ENCODE results near the gene SPPL2B. TPM values are rescaled to one million over a fixed set of nuclear protein-coding genes. Genes with fewer than 3 reads are reported as not detected.

Gene SPPL2B
- total RNA-seq, 1 experiment from 2014 or later = 76.0 TPM

GRCh38 chr19:2306971-2307370 lies 21.5 kb upstream of the SPPL2B start:
- DNase-seq (ENCODE audit: low read depth, low spot score) (no peak), ATAC-seq (no peak; the same call in 1 of the 2 replicates)
- Histone ChIP-seq H3K4me3 (ENCODE audit: low read depth in 2 of 2, low read length in 2 of 2) (no peak overlapping the region), H3K9me3 (ENCODE audit: control insufficient read depth, insufficient read depth, low read depth, low read length) (no peaks in the 10 kb centered on the region), H3K36me3 (ENCODE audit: control insufficient read depth, insufficient read depth, low read length) (no peaks in the 10 kb centered on the region), H3K27me3 (ENCODE audit: control insufficient read depth, insufficient read depth, low read length) (no peaks in the 10 kb centered on the region), H3K4me1 (ENCODE audit: control insufficient read depth, insufficient read depth, low read length) (peaks cover 2% of the 10 kb centered on the region), H3K27ac (ENCODE audit: low read length) (no peak overlapping the region)
- TF ChIP-seq, protein P1, sequence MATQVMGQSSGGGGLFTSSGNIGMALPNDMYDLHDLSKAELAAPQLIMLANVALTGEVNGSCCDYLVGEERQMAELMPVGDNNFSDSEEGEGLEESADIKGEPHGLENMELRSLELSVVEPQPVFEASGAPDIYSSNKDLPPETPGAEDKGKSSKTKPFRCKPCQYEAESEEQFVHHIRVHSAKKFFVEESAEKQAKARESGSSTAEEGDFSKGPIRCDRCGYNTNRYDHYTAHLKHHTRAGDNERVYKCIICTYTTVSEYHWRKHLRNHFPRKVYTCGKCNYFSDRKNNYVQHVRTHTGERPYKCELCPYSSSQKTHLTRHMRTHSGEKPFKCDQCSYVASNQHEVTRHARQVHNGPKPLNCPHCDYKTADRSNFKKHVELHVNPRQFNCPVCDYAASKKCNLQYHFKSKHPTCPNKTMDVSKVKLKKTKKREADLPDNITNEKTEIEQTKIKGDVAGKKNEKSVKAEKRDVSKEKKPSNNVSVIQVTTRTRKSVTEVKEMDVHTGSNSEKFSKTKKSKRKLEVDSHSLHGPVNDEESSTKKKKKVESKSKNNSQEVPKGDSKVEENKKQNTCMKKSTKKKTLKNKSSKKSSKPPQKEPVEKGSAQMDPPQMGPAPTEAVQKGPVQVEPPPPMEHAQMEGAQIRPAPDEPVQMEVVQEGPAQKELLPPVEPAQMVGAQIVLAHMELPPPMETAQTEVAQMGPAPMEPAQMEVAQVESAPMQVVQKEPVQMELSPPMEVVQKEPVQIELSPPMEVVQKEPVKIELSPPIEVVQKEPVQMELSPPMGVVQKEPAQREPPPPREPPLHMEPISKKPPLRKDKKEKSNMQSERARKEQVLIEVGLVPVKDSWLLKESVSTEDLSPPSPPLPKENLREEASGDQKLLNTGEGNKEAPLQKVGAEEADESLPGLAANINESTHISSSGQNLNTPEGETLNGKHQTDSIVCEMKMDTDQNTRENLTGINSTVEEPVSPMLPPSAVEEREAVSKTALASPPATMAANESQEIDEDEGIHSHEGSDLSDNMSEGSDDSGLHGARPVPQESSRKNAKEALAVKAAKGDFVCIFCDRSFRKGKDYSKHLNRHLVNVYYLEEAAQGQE (IDR thresholded peaks at IDR 0.05; ENCODE audit: insufficient read depth in 1 of 2, low read depth in 2 of 2, low read length in 1 of 2) = no peak
- TF ChIP-seq TCF7L2 (IDR thresholded peaks at IDR 0.05; ENCODE audit: low read depth, low read length) = no peak
- TF ChIP-seq SIN3A (IDR thresholded peaks at IDR 0.05; ENCODE audit: borderline replicate concordance, insufficient read depth, low read depth, low read length) = no peak
- no peak for TF ChIP-seq POLR2AphosphoS5 (IDR thresholded peaks at IDR 0.05; ENCODE audit: low read depth, low read length)
- TF ChIP-seq, protein P2, sequence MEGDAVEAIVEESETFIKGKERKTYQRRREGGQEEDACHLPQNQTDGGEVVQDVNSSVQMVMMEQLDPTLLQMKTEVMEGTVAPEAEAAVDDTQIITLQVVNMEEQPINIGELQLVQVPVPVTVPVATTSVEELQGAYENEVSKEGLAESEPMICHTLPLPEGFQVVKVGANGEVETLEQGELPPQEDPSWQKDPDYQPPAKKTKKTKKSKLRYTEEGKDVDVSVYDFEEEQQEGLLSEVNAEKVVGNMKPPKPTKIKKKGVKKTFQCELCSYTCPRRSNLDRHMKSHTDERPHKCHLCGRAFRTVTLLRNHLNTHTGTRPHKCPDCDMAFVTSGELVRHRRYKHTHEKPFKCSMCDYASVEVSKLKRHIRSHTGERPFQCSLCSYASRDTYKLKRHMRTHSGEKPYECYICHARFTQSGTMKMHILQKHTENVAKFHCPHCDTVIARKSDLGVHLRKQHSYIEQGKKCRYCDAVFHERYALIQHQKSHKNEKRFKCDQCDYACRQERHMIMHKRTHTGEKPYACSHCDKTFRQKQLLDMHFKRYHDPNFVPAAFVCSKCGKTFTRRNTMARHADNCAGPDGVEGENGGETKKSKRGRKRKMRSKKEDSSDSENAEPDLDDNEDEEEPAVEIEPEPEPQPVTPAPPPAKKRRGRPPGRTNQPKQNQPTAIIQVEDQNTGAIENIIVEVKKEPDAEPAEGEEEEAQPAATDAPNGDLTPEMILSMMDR (IDR thresholded peaks at IDR 0.05) = no peak
- intact Hi-C loops (cut with micrococcal nuclease; ENCODE audit: unreplicated experiment) (no loop called here), in situ Hi-C loops (cut with HindIII; ENCODE audit: low pct_unique_long_range_greater_than_20kb, low sequenced_read_pairs) (no loop called here)
- CTCF ChIA-PET = no interaction called here
- no TSS peak for BruUV-seq (replicated peaks)
- POLR2A ChIA-PET = no interaction called here

DNA sequence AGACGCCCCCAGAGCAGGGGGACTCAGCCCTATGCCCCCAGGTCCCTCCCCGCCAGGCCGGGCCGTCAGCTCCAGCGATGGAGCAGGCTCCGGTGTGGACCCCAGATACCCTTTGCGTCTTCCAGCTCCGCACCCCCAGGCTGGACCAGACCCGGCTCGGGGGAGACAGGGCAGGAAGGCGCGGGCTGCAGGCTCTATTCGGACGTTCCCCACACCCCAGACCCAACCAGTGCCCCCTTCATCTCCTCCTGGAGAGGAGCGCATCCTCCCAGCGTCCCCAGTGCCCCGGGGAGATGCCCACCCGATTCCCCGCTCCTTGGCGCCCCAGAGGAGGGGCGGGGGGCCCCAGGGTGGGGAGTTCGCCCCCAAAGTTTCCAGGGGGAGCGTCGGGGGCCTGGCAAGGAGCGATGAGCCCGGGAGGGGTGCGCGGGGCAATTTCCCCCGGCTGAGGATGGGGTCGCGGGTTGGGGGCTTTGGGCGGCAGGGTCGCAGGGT lies 20.9 kb upstream of the SPPL2B start:
- Histone ChIP-seq H3K27ac (ENCODE audit: low read length) (no peak overlapping the region), H3K9me3 (ENCODE audit: control insufficient read depth, insufficient read depth, low read depth, low read length) (no peaks in the 10 kb centered on the region), H3K4me3 (ENCODE audit: low read depth in 2 of 2, low read length in 2 of 2) (no peak overlapping the region), H3K4me1 (ENCODE audit: control insufficient read depth, insufficient read depth, low read length) (peaks cover 2% of the 10 kb centered on the region), H3K27me3 (ENCODE audit: control insufficient read depth, insufficient read depth, low read length) (no peaks in the 10 kb centered on the region), H3K36me3 (ENCODE audit: control insufficient read depth, insufficient read depth, low read length) (no peaks in the 10 kb centered on the region)
- CTCF ChIA-PET = no interaction called here
- intact Hi-C loops (cut with micrococcal nuclease; ENCODE audit: unreplicated experiment) = no loop called here
- POLR2A ChIA-PET = no interaction called here
- no peak for TF ChIP-seq TCF7L2 (IDR thresholded peaks at IDR 0.05; ENCODE audit: low read depth, low read length)
- TF ChIP-seq POLR2AphosphoS5 (IDR thresholded peaks at IDR 0.05; ENCODE audit: low read depth, low read length) = no peak
- TF ChIP-seq SIN3A (IDR thresholded peaks at IDR 0.05; ENCODE audit: borderline replicate concordance, insufficient read depth, low read depth, low read length) = no peak
- TF ChIP-seq, protein P2 (IDR thresholded peaks at IDR 0.05) = no peak
- no peak for DNase-seq (ENCODE audit: low read depth, low spot score)
- in situ Hi-C loops (cut with HindIII; ENCODE audit: low pct_unique_long_range_greater_than_20kb, low sequenced_read_pairs) = no loop called here
- no peak for ATAC-seq
- no TSS peak for BruUV-seq (replicated peaks)

Measured in Panc1 (cell line).